Common myeloid progenitor, CD34-positive (primary cell): ENCODE measurements around the gene PTCH1.

Experiments used
- CTCF ChIA-PET: fragments of 350-600 bp; sonication (Branson Sonifier 250); formaldehyde crosslinking; loops from one replicate; lab custom pipeline; 2021; ENCODE audit warnings: antibody characterized with exemption; lab: Charles Lee
- POLR2A ChIA-PET: fragments of 350-600 bp; sonication (Branson Sonifier 250); formaldehyde crosslinking; loops from one replicate; lab custom pipeline; 2021; ENCODE audit warnings: antibody characterized with exemption; lab: Charles Lee
- DNase-seq, 3 donors: peaks; one replicate each; pipeline versions ENCODE4 v3.0.0 to v3.0.0-alpha.2; 2013
- H3K27ac ChIP-seq, 2 experiments: 1 replicate in 1 of 2; 2 replicates in 1 of 2; pipeline ENCODE4 v1.7.0; 2013; ENCODE audit warnings: inconsistent platforms in 2 of 2, low read length in 2 of 2, mild to moderate bottlenecking in 2 of 2, low read depth in 1 of 2, moderate library complexity in 1 of 2; ENCODE audit not compliant: severe bottlenecking in 2 of 2, insufficient read depth in 1 of 2, poor library complexity in 1 of 2
- H3K27me3 ChIP-seq, 5 experiments: replicated peaks in 2 of 5; 1 replicate in 3 of 5; 2 replicates in 2 of 5; pipeline versions ENCODE4 v1.6.1 to v1.7.0; 2013; ENCODE audit warnings: low read length in 4 of 5, mild to moderate bottlenecking in 2 of 5, moderate library complexity in 2 of 5, inconsistent platforms in 1 of 5; ENCODE audit not compliant: insufficient read depth in 5 of 5, control insufficient read depth in 4 of 5
- H3K36me3 ChIP-seq, 4 experiments: 1 replicate in 2 of 4; 2 replicates in 2 of 4; pipeline versions ENCODE4 v1.6.1 to v1.7.0; 2013; ENCODE audit warnings: low read length in 3 of 4, control low read depth in 1 of 4, mild to moderate bottlenecking in 1 of 4; ENCODE audit not compliant: control insufficient read depth in 4 of 4, insufficient read depth in 4 of 4
- H3K4me1 ChIP-seq, 4 experiments: 1 replicate in 3 of 4; 2 replicates in 1 of 4; pipeline versions ENCODE4 v1.6.1 to v1.7.1; 2013; ENCODE audit warnings: low read length in 3 of 4, mild to moderate bottlenecking in 3 of 4, control low read depth in 1 of 4, inconsistent platforms in 1 of 4, moderate library complexity in 1 of 4; ENCODE audit not compliant: control insufficient read depth in 4 of 4, insufficient read depth in 4 of 4; ENCODE audit errors: control extremely low read depth in 1 of 4
- H3K4me3 ChIP-seq, 7 experiments: 1 replicate in 4 of 7; 2 replicates in 3 of 7; pipeline versions ENCODE4 v1.5.1 to v1.7.0; 2013; ENCODE audit warnings: mild to moderate bottlenecking in 7 of 7, low read length in 6 of 7, moderate library complexity in 6 of 7, inconsistent platforms in 2 of 7, low read depth in 2 of 7, control low read depth in 1 of 7; ENCODE audit not compliant: insufficient read depth in 4 of 7, control insufficient read depth in 1 of 7; ENCODE audit errors: extremely low read depth in 1 of 7
- H3K9me3 ChIP-seq, 5 experiments: 1 replicate in 4 of 5; 2 replicates in 1 of 5; pipeline versions ENCODE4 v1.6.1 to v1.7.1; 2013; ENCODE audit warnings: low read length in 4 of 5, mild to moderate bottlenecking in 2 of 5, inconsistent platforms in 1 of 5, low read depth in 1 of 5, moderate library complexity in 1 of 5; ENCODE audit not compliant: control insufficient read depth in 4 of 5, insufficient read depth in 2 of 5; ENCODE audit errors: control extremely low read depth in 1 of 5
- WGBS: methylation state at CpG from one replicate; pipeline ENCODE4 v1.1.5; 2013; ENCODE audit not compliant: insufficient coverage; 5-methylcytosine and 5-hydroxymethylcytosine counted together

The PTCH1 gene

DNA sequence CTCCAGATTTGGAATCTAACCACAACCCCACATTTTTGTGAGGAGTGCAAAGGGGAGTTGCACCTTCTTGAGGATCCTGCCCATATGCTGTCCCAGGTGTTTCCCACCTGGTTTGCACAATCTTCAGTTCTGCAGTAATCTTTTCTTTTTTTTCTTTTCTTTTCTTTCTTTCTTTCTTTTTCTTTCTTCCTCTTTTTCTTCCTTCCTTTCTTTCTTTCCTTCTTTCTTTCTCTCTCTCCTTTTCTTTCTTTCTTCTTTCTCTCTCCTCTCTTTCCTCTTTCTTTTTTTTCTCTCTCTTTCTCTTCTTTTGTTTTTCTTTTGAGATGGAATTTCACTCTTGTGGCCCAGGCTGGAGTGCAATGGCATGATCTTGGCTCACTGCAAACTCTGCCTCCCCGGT is 109.2 kb downstream of the PTCH1 start:
- CTCF ChIA-PET: no interaction called here
- Histone ChIP-seq H3K4me3 (no peak overlapping the region), H3K36me3 (no peaks in the 10 kb centered on the region), H3K27me3 (peaks cover 0 to 17% (median 3%) of the 10 kb centered on the region in 5 experiments), H3K4me1 (no peaks in the 10 kb centered on the region), H3K9me3 (no peaks in the 10 kb centered on the region), H3K27ac (no peak overlapping the region)
- WGBS: 100% methylated on average over 1 of the region's 1 CpG
- POLR2A ChIA-PET: no interaction called here
- DNase-seq: no peak

DNA sequence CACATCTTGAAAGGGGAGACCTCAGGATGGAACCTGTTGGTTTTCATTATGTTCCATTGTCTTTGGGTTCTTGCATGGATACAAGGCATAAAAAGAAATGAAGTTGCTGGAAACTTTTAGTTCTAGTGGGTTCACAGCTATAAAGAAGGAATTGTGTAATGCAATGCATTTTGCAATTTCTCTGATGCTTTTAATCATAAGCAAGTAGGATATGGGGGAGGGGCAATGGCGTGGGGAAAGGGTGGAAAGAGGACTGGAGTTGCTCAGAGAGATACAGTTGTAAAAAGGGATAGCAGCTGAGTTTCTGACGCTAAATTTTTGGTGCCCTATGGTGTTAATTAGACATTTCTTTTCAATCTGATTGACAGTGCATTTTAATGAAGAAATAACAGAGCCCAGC is 110.7 kb downstream of the PTCH1 start:
- CTCF ChIA-PET: no interaction called here
- Histone ChIP-seq H3K27me3 (peaks cover 0 to 15% (median 0%) of the 10 kb centered on the region in 5 experiments), H3K9me3 (no peaks in the 10 kb centered on the region), H3K4me3 (no peak overlapping the region), H3K4me1 (no peaks in the 10 kb centered on the region), H3K27ac (no peak overlapping the region), H3K36me3 (no peaks in the 10 kb centered on the region)
- DNase-seq: no peak
- WGBS: 75% methylated on average over 1 of the region's 2 CpGs
- POLR2A ChIA-PET: no interaction called here

- WGBS: 88% methylated on average over 3 of the region's 4 CpGs
Observed at GRCh38 chr9:95399261-95399660, 117.5 kb downstream of the PTCH1 start.

More at GRCh38 chr9:95399261-95399660, 117.5 kb downstream of the PTCH1 start:
- POLR2A ChIA-PET: no interaction called here
- H3K9me3 ChIP-seq: peaks cover 0 to 10% (median 0%) of the 10 kb centered on the region in 5 experiments
- H3K27me3 ChIP-seq: peaks cover 0 to 2% (median 0%) of the 10 kb centered on the region in 5 experiments
- CTCF ChIA-PET: no interaction called here
- H3K4me1 ChIP-seq: no peaks in the 10 kb centered on the region
- no peak overlapping the region for H3K27ac ChIP-seq
- no peak overlapping the region for H3K4me3 ChIP-seq
- H3K36me3 ChIP-seq: no peaks in the 10 kb centered on the region
- DNase-seq: no peak
